NT2/D1 (cell line): ENCODE results near the gene RFC5.

Experiments used
- SUZ12 ChIP-seq: IDR thresholded peaks from 2 replicates; pipeline ENCODE4 v1.6.1; 2011; ENCODE audit not compliant: insufficient read length, insufficient read depth; ENCODE audit errors: extremely low read depth
- YY1 ChIP-seq: IDR thresholded peaks from 2 replicates; pipeline ENCODE4 v1.6.1; 2011; ENCODE audit not compliant: insufficient read length, insufficient read depth
- ZNF274 ChIP-seq: IDR thresholded peaks from 2 replicates; pipeline ENCODE4 v1.6.1; 2011; ENCODE audit warnings: mild to moderate bottlenecking, low read depth, low read length

- no peak for TF ChIP-seq ZNF274
- no peak for TF ChIP-seq YY1
- TF ChIP-seq SUZ12: no peak
Measured at GRCh38 chr12:118060301-118061010, 44.0 kb downstream of the RFC5 start.
